ENCODE data around the gene C21orf58.
"Not testable (repeated sequence)": the region's sequence is repeated elsewhere in the genome, so short reads cannot be mapped to it uniquely, and the experiment has no call there.

The C21orf58 gene

DNA sequence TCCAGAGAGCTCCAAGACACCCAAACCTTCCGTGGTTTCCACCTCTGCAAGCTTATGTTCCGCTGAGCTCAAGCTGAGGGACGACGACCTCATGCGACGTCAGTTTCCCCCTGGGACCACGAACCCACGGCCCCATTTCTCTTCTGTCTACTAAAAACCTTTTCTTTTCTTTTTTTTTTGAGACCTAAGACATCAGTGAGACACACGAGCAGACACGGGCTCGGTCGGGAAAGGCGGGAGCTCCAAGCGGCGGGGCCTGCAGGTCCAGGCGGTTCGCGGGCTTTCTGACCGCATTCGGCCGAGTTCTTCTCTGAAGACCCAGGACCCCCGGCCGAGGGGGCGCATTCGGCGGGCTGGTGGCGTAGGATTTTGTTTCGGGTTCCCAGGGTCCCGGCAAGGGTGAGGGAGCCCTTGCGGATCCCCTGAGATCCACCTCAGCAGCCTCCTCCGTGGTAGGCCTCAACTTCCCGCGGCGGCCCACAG is 402 bp downstream of the C21orf58 start:
- no peak for DNase-seq

GRCh38 chr21:46322351-46323226 is 1.1 kb downstream of the C21orf58 start:
- no peak for DNase-seq

DNA sequence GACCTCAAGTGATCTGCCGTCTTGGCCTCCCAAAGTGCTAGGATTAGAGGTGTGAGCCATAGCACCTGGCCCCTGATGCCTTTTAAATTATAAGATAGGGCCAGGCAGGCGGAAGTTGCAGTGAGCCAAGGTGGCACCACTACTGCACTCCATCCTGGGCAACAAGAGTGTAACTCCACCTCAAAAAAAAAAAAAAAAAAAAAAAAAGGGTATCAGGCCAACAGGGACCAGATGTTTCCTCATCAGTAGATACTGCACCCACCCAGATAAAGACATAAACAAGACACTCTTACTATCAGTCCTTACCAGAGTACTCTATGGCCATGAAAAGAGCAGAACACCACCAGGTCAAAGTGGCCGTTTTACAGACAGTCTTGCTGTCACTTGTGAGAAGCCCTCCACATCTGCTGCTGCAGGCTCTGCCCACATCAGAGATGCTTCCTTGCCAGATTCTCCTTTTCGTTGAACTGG is 3.3 kb downstream of the C21orf58 start:
- DNase-seq, result no peak

DNA sequence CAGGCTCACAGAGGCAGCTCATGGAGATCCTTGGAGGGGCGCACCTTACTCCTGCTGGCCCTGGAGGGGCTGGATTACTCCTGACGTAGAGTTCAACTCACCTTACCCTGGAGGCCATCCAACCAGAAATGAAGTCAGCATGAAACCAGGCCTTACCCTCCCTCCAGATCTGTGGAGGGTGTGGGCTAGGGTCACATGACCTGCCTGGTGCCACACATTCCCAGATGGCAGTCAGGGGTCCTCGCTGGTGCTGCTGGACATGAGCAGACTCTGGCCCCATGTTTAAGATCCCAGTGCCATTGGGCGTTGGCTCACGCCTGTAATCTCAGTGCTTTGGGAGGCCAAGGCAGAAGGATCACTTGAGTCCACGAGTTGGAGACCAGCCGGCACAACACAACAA is 4.5 kb downstream of the C21orf58 start:
- no peak for DNase-seq

DNA sequence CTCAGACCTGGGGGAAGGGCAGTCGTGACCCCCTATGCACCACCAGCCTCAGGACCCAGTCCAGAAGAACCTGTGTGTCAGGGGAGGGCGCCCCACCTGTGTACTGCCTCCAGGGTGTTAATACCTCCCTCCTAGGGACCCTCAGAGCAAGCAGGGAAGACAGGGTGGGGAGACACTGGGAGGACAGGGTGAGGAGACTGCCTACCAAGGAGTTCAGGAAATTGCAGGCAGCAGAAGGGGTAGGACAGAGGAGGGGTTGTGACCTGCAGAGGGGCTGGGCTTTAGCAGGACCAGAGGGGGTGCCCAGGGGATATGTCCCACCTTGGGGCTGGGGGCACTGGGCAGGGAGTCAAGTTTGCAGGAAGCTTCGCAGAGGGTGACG is 5.2 kb downstream of the C21orf58 start:
- no peak for DNase-seq

DNA sequence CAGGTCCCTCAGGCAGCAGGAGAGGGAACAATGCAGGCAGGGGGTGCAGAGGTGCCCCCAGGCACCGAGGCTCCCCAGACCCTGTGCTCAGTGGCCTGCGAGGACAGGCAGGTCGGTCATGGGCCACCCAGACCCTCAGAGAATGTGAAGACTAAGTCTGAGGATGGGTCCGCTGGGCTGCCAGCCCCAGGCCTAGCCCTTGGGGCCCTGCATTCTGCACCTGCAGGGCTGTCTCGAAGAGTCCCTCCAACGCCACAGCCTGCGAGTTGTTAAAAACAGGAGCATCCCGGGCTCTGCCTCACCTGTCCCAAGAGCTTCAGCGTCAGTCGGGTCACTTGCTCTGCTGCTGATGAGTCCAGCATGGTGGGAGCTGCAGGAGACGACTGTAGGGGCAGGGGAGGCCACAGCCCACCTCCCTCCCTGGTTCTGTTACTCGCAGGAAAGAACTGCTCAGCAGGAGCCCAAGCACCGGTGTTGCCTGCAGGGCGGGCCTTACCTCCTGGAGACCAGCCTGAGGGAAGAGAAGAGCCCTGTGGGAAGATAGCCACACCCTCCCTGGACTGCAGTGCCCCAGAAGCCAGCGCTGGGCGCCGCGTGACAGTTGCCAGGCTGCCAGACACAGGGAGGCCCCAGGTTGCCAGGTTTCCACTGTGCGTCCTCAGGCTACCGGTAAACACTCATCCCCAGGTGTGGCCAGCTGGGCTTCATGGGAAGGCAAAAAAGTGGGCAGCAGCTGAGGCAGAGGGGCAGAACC is 5.8 kb downstream of the C21orf58 start:
- DNase-seq, result no peak

GRCh38 chr21:46316708-46317324 is 6.9 kb downstream of the C21orf58 start:
- DNase-seq, result no peak

- no peak for DNase-seq
These were observed 9.1 kb downstream of the C21orf58 start for GRCh38 chr21:46314441-46315020.

DNA sequence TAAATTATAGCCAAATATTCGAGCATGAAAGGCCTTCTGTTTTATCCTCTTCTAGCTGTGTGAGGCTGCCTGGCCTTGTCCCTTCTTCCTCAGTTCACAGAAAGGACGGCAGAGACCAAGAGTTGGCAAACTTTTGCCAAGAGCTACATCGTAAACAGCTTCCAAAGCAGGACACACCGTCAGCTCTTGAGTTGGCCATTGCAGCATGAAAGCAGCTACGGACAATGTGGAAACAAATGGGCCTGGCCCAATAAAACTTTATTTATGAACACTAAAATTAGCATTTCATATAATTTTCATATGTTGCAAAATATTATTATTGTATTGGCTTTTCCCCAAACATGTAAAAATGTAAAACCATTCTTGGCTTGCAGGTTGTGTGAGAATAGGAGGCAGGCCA is 10.7 kb downstream of the C21orf58 start:
- no peak for DNase-seq

- no peak for DNase-seq
These were observed 12.1 kb downstream of the C21orf58 start for GRCh38 chr21:46311568-46311967.

DNA sequence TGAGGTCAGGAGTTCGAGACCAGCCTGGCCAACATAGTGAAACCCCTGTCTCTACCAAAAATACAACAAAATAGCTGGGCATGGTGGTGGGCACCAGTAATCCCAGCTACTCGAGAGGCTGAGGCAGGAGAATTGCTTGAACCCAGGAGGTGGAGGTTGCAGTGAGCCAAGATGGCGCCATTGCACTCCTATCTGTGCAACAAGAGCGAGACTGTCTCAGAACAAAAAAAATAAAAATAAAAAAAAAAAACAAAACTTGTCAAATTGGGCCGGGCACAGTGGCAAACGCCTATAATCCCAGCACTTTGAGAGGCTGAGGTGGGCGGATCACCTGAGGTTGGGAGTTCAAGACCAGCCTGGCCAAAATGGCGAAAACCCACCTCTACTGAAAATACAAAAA is 13.4 kb downstream of the C21orf58 start:
- not testable (repeated sequence) for DNase-seq

GRCh38 chr21:46308431-46308830 is 15.2 kb downstream of the C21orf58 start:
- no peak for DNase-seq

DNA sequence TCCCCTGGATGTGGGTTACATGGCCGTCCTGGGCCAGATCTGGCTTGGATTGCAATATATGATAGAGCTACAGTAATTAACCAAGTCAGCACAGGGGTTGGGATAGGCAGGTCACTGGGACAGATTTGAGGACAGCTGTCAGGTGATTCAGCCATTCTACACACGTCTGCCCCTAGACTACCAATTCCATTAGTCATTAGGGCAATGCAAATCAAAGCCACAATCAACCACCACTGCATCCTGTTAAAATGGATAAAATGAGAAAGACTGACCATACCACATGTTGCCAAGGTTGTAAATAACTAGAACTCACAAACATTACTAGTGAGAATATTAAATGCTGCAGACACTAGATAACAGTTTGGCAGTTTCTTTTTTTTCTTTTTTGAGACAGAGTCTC is 16.0 kb downstream of the C21orf58 start:
- no peak for DNase-seq

DNA sequence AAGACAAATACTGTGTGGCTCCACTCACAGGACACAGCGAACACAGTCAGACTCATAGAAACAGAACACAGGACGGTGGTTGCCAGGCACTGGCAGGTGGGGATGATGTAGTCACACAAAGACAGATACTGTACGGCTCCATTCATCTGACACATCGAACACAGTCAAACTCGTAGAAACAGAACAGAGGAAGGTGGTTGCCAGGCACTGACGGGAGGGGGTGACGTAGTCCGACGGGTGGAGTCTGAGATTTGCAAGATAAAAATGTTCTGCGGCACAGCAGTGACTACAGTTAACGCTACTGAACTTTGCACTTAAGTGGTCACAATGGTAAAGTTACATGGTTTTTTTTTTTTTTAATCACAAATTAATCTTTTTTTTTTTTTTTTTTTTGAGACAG is 18.7 kb downstream of the C21orf58 start:
- no peak for DNase-seq

GRCh38 chr21:46304437-46304836 is 19.2 kb downstream of the C21orf58 start:
- DNase-seq, result no peak

GRCh38 chr21:46301759-46302158 is 21.9 kb downstream of the C21orf58 start:
- DNase-seq, result no peak

GRCh38 chr21:46299167-46299566 is 24.5 kb downstream of the C21orf58 start:
- DNase-seq, result no peak

- DNase-seq, result no peak
These were observed 26.1 kb downstream of the C21orf58 start for GRCh38 chr21:46297338-46298271.

DNA sequence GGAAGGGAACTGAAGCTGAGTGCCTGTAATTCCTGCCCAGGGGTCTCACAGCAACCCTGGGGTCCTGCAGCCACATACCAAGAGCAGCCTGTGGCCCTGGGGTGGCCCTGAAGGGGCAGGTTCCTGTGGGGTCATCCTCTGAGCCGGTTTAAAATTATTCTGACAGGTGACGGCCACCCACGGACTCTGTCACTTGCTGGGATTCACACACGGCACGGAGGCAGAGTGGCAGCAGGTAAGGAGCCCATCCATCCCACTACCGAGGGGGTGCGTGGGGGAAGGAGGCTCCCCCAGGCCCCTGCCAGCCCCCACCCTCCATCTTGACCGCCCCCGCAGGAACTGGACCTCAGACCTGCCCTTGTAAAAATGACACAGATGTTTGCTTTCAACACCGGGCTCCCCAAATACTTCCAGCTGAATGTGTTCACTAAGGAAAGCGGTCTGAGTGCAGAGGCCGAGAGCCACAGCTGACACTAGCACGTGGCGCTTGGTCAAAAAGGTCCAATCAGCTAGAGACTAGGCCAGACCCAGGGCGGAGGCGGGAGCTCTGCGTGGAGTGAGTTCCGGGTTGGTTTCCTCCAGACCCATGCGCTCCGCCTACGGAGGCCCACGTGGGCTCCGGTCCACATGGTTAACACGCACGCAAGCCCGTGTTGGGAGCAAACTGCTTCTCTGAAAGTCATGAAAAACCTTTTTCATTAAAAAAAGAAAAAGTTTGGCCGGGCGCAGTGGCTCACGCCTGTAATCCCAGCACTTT is 27.5 kb downstream of the C21orf58 start:
- DNase-seq, result peak; percentile 17

GRCh38 chr21:46295177-46295770 is 28.4 kb downstream of the C21orf58 start:
- DNase-seq, result peak; percentile 18
